ENCODE results near the gene TGFA. TPM values are rescaled to one million over a fixed set of nuclear protein-coding genes. Genes with fewer than 3 reads are reported as not detected.
A peak's percentile ranks its signal among the peaks of the same experiment; 100 is the strongest.

TGFA gene
- polyA plus RNA-seq, 4 donors: 6.3 to 10.7 (median 9.3) TPM

- Histone ChIP-seq H3K27ac (ENCODE audit: low read depth in 1 of 3, low read length in 2 of 3) (no peak overlapping the region), H3K4me1 (ENCODE audit: control insufficient read depth in 3 of 3, insufficient read depth in 2 of 3, low read depth in 1 of 3, low read length in 2 of 3) (peaks cover 7 to 38% (median 16%) of the 10 kb centered on the region in 3 donors), H3K27me3 (ENCODE audit: control insufficient read depth in 3 of 3, insufficient read depth in 3 of 3, low read length in 3 of 3) (no peaks in the 10 kb centered on the region), H3K4me3 (ENCODE audit: low read depth in 1 of 3, low read length in 3 of 3) (no peak overlapping the region), H3K9me3 (ENCODE audit: control insufficient read depth in 2 of 2, insufficient read depth in 1 of 2, low read depth in 1 of 2, low read length in 1 of 2) (no peaks in the 10 kb centered on the region), H3K36me3 (ENCODE audit: control insufficient read depth in 3 of 3, insufficient read depth in 2 of 3, low read depth in 1 of 3, low read length in 3 of 3) (no peaks in the 10 kb centered on the region)
- 65 to 82% (median 74%) methylated on average over 3 of the region's 3 CpGs for WGBS, 3 donors
- DNase-seq (no peak), FAIRE-seq (no peak)
Measured at GRCh38 chr2:70526126-70526525, 27.5 kb downstream of the TGFA start.

GRCh38 chr2:70525032-70525431 is 28.6 kb downstream of the TGFA start:
- Histone ChIP-seq H3K36me3 (ENCODE audit: control insufficient read depth in 3 of 3, insufficient read depth in 2 of 3, low read depth in 1 of 3, low read length in 3 of 3) (no peaks in the 10 kb centered on the region), H3K4me3 (ENCODE audit: low read depth in 1 of 3, low read length in 3 of 3) (no peak overlapping the region), H3K27me3 (ENCODE audit: control insufficient read depth in 3 of 3, insufficient read depth in 3 of 3, low read length in 3 of 3) (no peaks in the 10 kb centered on the region), H3K4me1 (ENCODE audit: control insufficient read depth in 3 of 3, insufficient read depth in 2 of 3, low read depth in 1 of 3, low read length in 2 of 3) (peaks cover 7 to 36% (median 14%) of the 10 kb centered on the region in 3 donors), H3K27ac (ENCODE audit: low read depth in 1 of 3, low read length in 2 of 3) (peak overlapping the region in 2 of 3 donors; percentile 75 to 89), H3K9me3 (ENCODE audit: control insufficient read depth in 2 of 2, insufficient read depth in 1 of 2, low read depth in 1 of 2, low read length in 1 of 2) (no peaks in the 10 kb centered on the region)
- DNase-seq (peak in 1 of 2 donors; percentile 67), FAIRE-seq (no peak)
- WGBS, 3 donors: 23 to 64% (median 40%) methylated on average over 1 of the region's 1 CpG

DNA sequence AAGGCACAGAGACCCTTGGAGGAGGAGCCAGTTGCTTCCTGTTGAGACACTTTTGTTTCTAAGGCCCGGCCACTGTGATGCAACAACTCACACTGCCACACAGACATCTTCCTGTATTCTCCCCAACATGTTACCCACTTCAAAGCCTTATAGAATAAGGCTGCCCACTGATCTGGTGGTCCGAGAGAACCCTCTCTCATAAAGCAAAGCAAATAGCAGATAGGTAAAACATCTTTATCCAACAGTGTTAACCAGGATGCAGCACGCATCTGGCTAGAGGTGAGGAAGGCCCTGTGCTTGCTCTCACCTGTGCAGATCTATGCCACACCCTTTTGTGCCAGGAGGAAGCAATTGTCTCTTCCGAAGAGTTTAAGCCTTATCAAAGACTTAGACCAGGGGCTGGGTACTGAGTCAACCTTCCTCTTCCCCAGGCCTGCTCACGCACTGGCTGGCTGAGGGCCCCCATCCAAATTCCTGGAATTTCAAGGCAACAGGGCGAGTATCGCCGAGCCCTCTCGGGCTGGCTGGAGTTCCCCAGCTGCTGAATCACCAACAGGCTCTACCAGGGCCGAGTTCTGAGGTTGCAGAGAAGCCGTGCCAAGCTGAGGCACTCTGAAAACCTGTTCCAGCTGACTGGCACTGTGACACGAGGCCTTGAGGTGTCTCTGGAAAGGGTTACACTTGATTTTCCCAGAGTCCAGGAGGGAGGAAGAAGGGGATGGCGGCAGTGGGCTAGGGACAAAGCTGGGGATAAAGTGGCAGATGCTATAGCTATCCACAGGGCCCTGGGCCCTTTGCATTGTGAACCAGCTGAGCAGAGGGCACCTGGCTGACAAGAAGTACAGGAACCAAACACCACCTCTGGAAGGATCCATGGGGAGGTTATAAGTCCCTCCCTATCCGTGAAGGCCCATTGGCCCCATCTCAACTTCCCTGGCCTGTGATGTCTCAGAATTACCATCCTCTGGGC is 29.3 kb downstream of the TGFA start:
- 14 to 42% (median 22%) methylated on average over 14 of the region's 14 CpGs for WGBS, 3 donors
- FAIRE-seq (no peak), DNase-seq (peak; percentile 41 to 85)
- Histone ChIP-seq H3K4me1 (ENCODE audit: control insufficient read depth in 3 of 3, insufficient read depth in 2 of 3, low read depth in 1 of 3, low read length in 2 of 3) (peaks cover 7 to 30% (median 14%) of the 10 kb centered on the region in 3 donors), H3K27me3 (ENCODE audit: control insufficient read depth in 3 of 3, insufficient read depth in 3 of 3, low read length in 3 of 3) (no peaks in the 10 kb centered on the region), H3K4me3 (ENCODE audit: low read depth in 1 of 3, low read length in 3 of 3) (no peak overlapping the region), H3K27ac (ENCODE audit: low read depth in 1 of 3, low read length in 2 of 3) (peak overlapping the region in 2 of 3 donors; percentile 75 to 89), H3K36me3 (ENCODE audit: control insufficient read depth in 3 of 3, insufficient read depth in 2 of 3, low read depth in 1 of 3, low read length in 3 of 3) (no peaks in the 10 kb centered on the region), H3K9me3 (ENCODE audit: control insufficient read depth in 2 of 2, insufficient read depth in 1 of 2, low read depth in 1 of 2, low read length in 1 of 2) (no peaks in the 10 kb centered on the region)

GRCh38 chr2:70523672-70523995 is 30.0 kb downstream of the TGFA start:
- peaks cover 7 to 24% (median 14%) of the 10 kb centered on the region in 3 donors for H3K4me1 ChIP-seq (ENCODE audit: control insufficient read depth in 3 of 3, insufficient read depth in 2 of 3, low read depth in 1 of 3, low read length in 2 of 3)
- no peaks in the 10 kb centered on the region for H3K27me3 ChIP-seq (ENCODE audit: control insufficient read depth in 3 of 3, insufficient read depth in 3 of 3, low read length in 3 of 3)
- no peaks in the 10 kb centered on the region for H3K36me3 ChIP-seq (ENCODE audit: control insufficient read depth in 3 of 3, insufficient read depth in 2 of 3, low read depth in 1 of 3, low read length in 3 of 3)
- no peak overlapping the region for H3K4me3 ChIP-seq (ENCODE audit: low read depth in 1 of 3, low read length in 3 of 3)
- FAIRE-seq: no peak
- no peaks in the 10 kb centered on the region for H3K9me3 ChIP-seq (ENCODE audit: control insufficient read depth in 2 of 2, insufficient read depth in 1 of 2, low read depth in 1 of 2, low read length in 1 of 2)
- no peak for DNase-seq
- H3K27ac ChIP-seq (ENCODE audit: low read depth in 1 of 3, low read length in 2 of 3): peak overlapping the region in 1 of 3 donors; percentile 89

DNA sequence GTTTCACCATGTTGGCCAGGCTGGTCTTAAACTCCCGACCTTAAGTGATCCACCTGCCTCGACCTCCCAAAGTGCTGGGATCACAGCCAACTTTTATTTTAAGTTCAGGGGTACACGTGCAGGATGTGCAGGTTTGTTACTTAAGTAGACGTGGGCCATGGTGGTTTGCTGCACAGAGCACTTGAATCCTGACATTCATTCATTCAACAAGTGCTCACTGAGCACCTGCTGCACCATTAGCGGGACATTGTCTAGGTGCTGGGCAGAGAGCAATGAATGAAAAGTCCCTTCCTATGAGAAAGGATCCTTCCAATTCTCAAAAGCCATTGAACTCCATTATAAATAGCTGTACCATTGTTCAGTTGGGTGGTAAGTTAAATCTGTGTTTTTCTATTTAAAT is 31.0 kb downstream of the TGFA start:
- Histone ChIP-seq H3K27me3 (ENCODE audit: control insufficient read depth in 3 of 3, insufficient read depth in 3 of 3, low read length in 3 of 3) (no peaks in the 10 kb centered on the region), H3K27ac (ENCODE audit: low read depth in 1 of 3, low read length in 2 of 3) (no peak overlapping the region), H3K36me3 (ENCODE audit: control insufficient read depth in 3 of 3, insufficient read depth in 2 of 3, low read depth in 1 of 3, low read length in 3 of 3) (no peaks in the 10 kb centered on the region), H3K4me1 (ENCODE audit: control insufficient read depth in 3 of 3, insufficient read depth in 2 of 3, low read depth in 1 of 3, low read length in 2 of 3) (peaks cover 7 to 19% (median 14%) of the 10 kb centered on the region in 3 donors), H3K9me3 (ENCODE audit: control insufficient read depth in 2 of 2, insufficient read depth in 1 of 2, low read depth in 1 of 2, low read length in 1 of 2) (no peaks in the 10 kb centered on the region), H3K4me3 (ENCODE audit: low read depth in 1 of 3, low read length in 3 of 3) (no peak overlapping the region)
- no peak for DNase-seq
- 84 to 87% (median 86%) methylated on average over 5 of the region's 5 CpGs for WGBS, 3 donors
- FAIRE-seq: no peak

DNA sequence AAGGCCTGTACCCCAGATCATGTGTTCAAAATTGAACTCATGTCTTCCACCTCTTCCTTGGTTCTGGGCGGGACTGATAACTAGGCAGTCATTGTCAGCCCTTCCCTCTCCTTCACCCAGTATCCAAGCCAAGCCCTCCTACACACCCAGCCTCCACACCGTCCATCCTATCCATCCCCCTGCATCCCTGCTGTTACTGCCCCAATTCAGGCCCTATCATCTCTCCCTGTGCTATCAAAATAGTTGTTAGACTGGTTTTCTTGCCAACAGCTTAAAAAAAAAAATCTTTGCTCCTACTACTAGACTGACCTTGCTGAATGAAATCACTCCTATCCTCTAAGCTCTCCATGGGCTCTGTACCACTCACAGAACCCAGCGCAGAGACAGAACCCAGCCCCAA is 32.8 kb downstream of the TGFA start:
- 26 to 67% (median 37%) methylated on average over 3 of the region's 3 CpGs for WGBS, 3 donors
- Histone ChIP-seq H3K27ac (ENCODE audit: low read depth in 1 of 3, low read length in 2 of 3) (no peak overlapping the region), H3K36me3 (ENCODE audit: control insufficient read depth in 3 of 3, insufficient read depth in 2 of 3, low read depth in 1 of 3, low read length in 3 of 3) (no peaks in the 10 kb centered on the region), H3K27me3 (ENCODE audit: control insufficient read depth in 3 of 3, insufficient read depth in 3 of 3, low read length in 3 of 3) (no peaks in the 10 kb centered on the region), H3K9me3 (ENCODE audit: control insufficient read depth in 2 of 2, insufficient read depth in 1 of 2, low read depth in 1 of 2, low read length in 1 of 2) (no peaks in the 10 kb centered on the region), H3K4me3 (ENCODE audit: low read depth in 1 of 3, low read length in 3 of 3) (no peak overlapping the region), H3K4me1 (ENCODE audit: control insufficient read depth in 3 of 3, insufficient read depth in 2 of 3, low read depth in 1 of 3, low read length in 2 of 3) (peaks cover 7 to 19% (median 12%) of the 10 kb centered on the region in 3 donors)
- DNase-seq (peak in 1 of 2 donors; percentile 47), FAIRE-seq (no peak)

- Histone ChIP-seq H3K36me3 (ENCODE audit: control insufficient read depth in 3 of 3, insufficient read depth in 2 of 3, low read depth in 1 of 3, low read length in 3 of 3) (no peaks in the 10 kb centered on the region), H3K9me3 (ENCODE audit: control insufficient read depth in 2 of 2, insufficient read depth in 1 of 2, low read depth in 1 of 2, low read length in 1 of 2) (no peaks in the 10 kb centered on the region), H3K4me1 (ENCODE audit: control insufficient read depth in 3 of 3, insufficient read depth in 2 of 3, low read depth in 1 of 3, low read length in 2 of 3) (peaks cover 2 to 19% (median 13%) of the 10 kb centered on the region in 3 donors), H3K27me3 (ENCODE audit: control insufficient read depth in 3 of 3, insufficient read depth in 3 of 3, low read length in 3 of 3) (no peaks in the 10 kb centered on the region), H3K4me3 (ENCODE audit: low read depth in 1 of 3, low read length in 3 of 3) (no peak overlapping the region), H3K27ac (ENCODE audit: low read depth in 1 of 3, low read length in 2 of 3) (no peak overlapping the region)
- FAIRE-seq: no peak
- DNase-seq: no peak
- WGBS, 3 donors: 83 to 86% (median 86%) methylated on average over 2 of the region's 2 CpGs
Measured at GRCh38 chr2:70519453-70519852, 34.2 kb downstream of the TGFA start.

DNA sequence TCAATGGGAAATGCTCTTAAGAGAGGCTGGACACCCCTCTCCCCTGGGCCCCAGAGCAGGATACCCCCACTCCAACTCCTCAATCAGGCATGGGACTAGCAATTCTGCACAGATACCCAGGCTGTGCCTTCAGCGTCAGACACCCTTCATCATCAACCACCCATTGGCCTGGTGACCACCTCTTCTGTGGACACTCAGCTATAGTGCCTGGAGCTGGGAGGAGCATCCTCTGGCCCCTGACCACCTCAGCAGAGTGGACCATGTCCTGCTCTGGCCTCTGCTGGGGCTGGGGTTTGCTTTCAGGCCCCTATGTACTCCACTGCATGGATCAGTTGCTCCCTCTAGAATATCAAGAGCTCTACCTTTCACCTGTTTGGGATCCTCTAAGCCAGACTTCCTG is 35.1 kb downstream of the TGFA start:
- Histone ChIP-seq H3K4me3 (ENCODE audit: low read depth in 1 of 3, low read length in 3 of 3) (no peak overlapping the region), H3K9me3 (ENCODE audit: control insufficient read depth in 2 of 2, insufficient read depth in 1 of 2, low read depth in 1 of 2, low read length in 1 of 2) (no peaks in the 10 kb centered on the region), H3K4me1 (ENCODE audit: control insufficient read depth in 3 of 3, insufficient read depth in 2 of 3, low read depth in 1 of 3, low read length in 2 of 3) (peaks cover 0 to 25% (median 11%) of the 10 kb centered on the region in 3 donors), H3K36me3 (ENCODE audit: control insufficient read depth in 3 of 3, insufficient read depth in 2 of 3, low read depth in 1 of 3, low read length in 3 of 3) (no peaks in the 10 kb centered on the region), H3K27me3 (ENCODE audit: control insufficient read depth in 3 of 3, insufficient read depth in 3 of 3, low read length in 3 of 3) (no peaks in the 10 kb centered on the region), H3K27ac (ENCODE audit: low read depth in 1 of 3, low read length in 2 of 3) (no peak overlapping the region)
- FAIRE-seq (no peak), DNase-seq (no peak)
- 95 to 100% (median 100%) methylated on average over 1 of the region's 1 CpG for WGBS, 3 donors

Data from small intestine (tissue), 7 donors.